Measurements from ENCODE around the gene IKZF1.

Gene IKZF1

GRCh38 chr7:50423860-50424259 lies 119.3 kb downstream of the IKZF1 start:
- no peak for DNase-seq (ENCODE audit: low read depth, low spot score)
- no CpG with 5 or more reads among the region's 4 CpGs for WGBS (ENCODE audit: insufficient coverage, insufficient read length)
- H3K36me3 ChIP-seq (ENCODE audit: control insufficient read depth, insufficient read depth, low read length) = no peaks in the 10 kb centered on the region
- H3K4me1 ChIP-seq (ENCODE audit: control insufficient read depth, insufficient read depth, low read length) = peaks cover 5% of the 10 kb centered on the region
- no peaks in the 10 kb centered on the region for H3K27me3 ChIP-seq (ENCODE audit: control insufficient read depth, insufficient read depth, low read length)
- H3K9me3 ChIP-seq (ENCODE audit: control insufficient read depth, insufficient read depth, low read length) = no peaks in the 10 kb centered on the region
- H3K4me3 ChIP-seq (ENCODE audit: low read length) = no peak overlapping the region
- H3K27ac ChIP-seq (ENCODE audit: low read length) = no peak overlapping the region

- H3K27me3 ChIP-seq (ENCODE audit: control insufficient read depth, insufficient read depth, low read length) = no peaks in the 10 kb centered on the region
- no peak overlapping the region for H3K4me3 ChIP-seq (ENCODE audit: low read length)
- no peaks in the 10 kb centered on the region for H3K9me3 ChIP-seq (ENCODE audit: control insufficient read depth, insufficient read depth, low read length)
- DNase-seq (ENCODE audit: low read depth, low spot score) = no peak
- no peak overlapping the region for H3K27ac ChIP-seq (ENCODE audit: low read length)
- no CpG with 5 or more reads among the region's 6 CpGs for WGBS (ENCODE audit: insufficient coverage, insufficient read length)
- H3K4me1 ChIP-seq (ENCODE audit: control insufficient read depth, insufficient read depth, low read length) = peaks cover 5% of the 10 kb centered on the region; the same call in 1 of the 2 replicates
- H3K36me3 ChIP-seq (ENCODE audit: control insufficient read depth, insufficient read depth, low read length) = no peaks in the 10 kb centered on the region
These were observed 120.8 kb downstream of the IKZF1 start for GRCh38 chr7:50425318-50425717.

GRCh38 chr7:50426280-50427045 lies 121.9 kb downstream of the IKZF1 start:
- no peak overlapping the region for H3K4me3 ChIP-seq (ENCODE audit: low read length)
- H3K9me3 ChIP-seq (ENCODE audit: control insufficient read depth, insufficient read depth, low read length) = no peaks in the 10 kb centered on the region
- no peaks in the 10 kb centered on the region for H3K4me1 ChIP-seq (ENCODE audit: control insufficient read depth, insufficient read depth, low read length)
- H3K27ac ChIP-seq (ENCODE audit: low read length) = no peak overlapping the region
- H3K27me3 ChIP-seq (ENCODE audit: control insufficient read depth, insufficient read depth, low read length) = no peaks in the 10 kb centered on the region
- no peaks in the 10 kb centered on the region for H3K36me3 ChIP-seq (ENCODE audit: control insufficient read depth, insufficient read depth, low read length)
- DNase-seq (ENCODE audit: low read depth, low spot score) = no peak
- no CpG with 5 or more reads among the region's 5 CpGs for WGBS (ENCODE audit: insufficient coverage, insufficient read length)

GRCh38 chr7:50427518-50427917 lies 123.0 kb downstream of the IKZF1 start:
- H3K9me3 ChIP-seq (ENCODE audit: control insufficient read depth, insufficient read depth, low read length) = no peaks in the 10 kb centered on the region
- H3K27ac ChIP-seq (ENCODE audit: low read length) = no peak overlapping the region
- H3K4me1 ChIP-seq (ENCODE audit: control insufficient read depth, insufficient read depth, low read length) = no peaks in the 10 kb centered on the region
- DNase-seq (ENCODE audit: low read depth, low spot score) = no peak
- H3K4me3 ChIP-seq (ENCODE audit: low read length) = no peak overlapping the region
- WGBS (ENCODE audit: insufficient coverage, insufficient read length) = no CpG with 5 or more reads among the region's 2 CpGs
- H3K36me3 ChIP-seq (ENCODE audit: control insufficient read depth, insufficient read depth, low read length) = no peaks in the 10 kb centered on the region
- no peaks in the 10 kb centered on the region for H3K27me3 ChIP-seq (ENCODE audit: control insufficient read depth, insufficient read depth, low read length)

DNA sequence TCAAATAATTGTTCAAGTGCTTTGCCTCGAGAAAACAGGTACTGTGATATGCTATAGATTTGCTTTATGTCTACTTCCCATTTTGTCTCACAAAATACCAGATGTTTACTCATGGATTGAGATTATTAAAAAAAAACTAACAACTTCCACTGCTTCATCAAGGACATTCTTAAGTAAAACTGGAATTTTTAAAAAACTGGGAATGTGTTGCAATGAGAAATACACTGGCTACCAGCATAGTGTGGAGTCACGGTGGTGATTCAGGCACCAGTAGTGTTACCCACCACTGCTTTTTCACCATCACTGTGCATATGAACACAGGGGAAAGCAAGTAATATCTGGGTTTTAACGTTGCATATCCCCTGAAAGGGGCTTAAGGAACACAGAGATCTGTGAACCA lies 124.4 kb downstream of the IKZF1 start:
- no peak overlapping the region for H3K27ac ChIP-seq (ENCODE audit: low read length)
- no CpG with 5 or more reads among the region's 3 CpGs for WGBS (ENCODE audit: insufficient coverage, insufficient read length)
- H3K9me3 ChIP-seq (ENCODE audit: control insufficient read depth, insufficient read depth, low read length) = no peaks in the 10 kb centered on the region
- H3K4me1 ChIP-seq (ENCODE audit: control insufficient read depth, insufficient read depth, low read length) = no peaks in the 10 kb centered on the region
- H3K4me3 ChIP-seq (ENCODE audit: low read length) = no peak overlapping the region
- no peaks in the 10 kb centered on the region for H3K27me3 ChIP-seq (ENCODE audit: control insufficient read depth, insufficient read depth, low read length)
- no peaks in the 10 kb centered on the region for H3K36me3 ChIP-seq (ENCODE audit: control insufficient read depth, insufficient read depth, low read length)
- no peak for DNase-seq (ENCODE audit: low read depth, low spot score)

DNA sequence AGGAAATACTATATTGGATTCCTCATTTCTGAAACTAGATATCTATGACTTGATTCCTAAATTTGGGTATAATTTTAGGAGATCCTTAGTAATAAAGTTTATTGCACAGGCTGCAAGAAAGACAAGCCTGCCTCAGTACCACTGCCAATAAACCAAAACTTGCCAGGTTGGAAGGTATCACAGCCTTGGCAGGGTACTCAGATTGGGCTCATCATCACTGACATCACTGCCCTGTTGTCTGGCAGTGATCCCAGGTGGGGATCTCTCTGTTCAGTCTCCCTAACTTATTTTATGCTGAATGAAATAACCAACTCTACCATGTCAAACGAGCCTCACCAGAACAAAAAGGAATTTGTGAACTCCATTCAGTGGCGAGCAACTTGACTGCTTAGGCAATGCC lies 126.8 kb downstream of the IKZF1 start:
- H3K36me3 ChIP-seq (ENCODE audit: control insufficient read depth, insufficient read depth, low read length) = no peaks in the 10 kb centered on the region
- no peak for DNase-seq (ENCODE audit: low read depth, low spot score)
- H3K27me3 ChIP-seq (ENCODE audit: control insufficient read depth, insufficient read depth, low read length) = no peaks in the 10 kb centered on the region
- H3K4me3 ChIP-seq (ENCODE audit: low read length) = no peak overlapping the region
- no CpG with 5 or more reads among the region's 2 CpGs for WGBS (ENCODE audit: insufficient coverage, insufficient read length)
- H3K9me3 ChIP-seq (ENCODE audit: control insufficient read depth, insufficient read depth, low read length) = no peaks in the 10 kb centered on the region
- H3K4me1 ChIP-seq (ENCODE audit: control insufficient read depth, insufficient read depth, low read length) = no peaks in the 10 kb centered on the region
- no peak overlapping the region for H3K27ac ChIP-seq (ENCODE audit: low read length)

- no peak for DNase-seq (ENCODE audit: low read depth, low spot score)
- Histone ChIP-seq H3K27ac (ENCODE audit: low read length) (no peak overlapping the region), H3K36me3 (ENCODE audit: control insufficient read depth, insufficient read depth, low read length) (no peaks in the 10 kb centered on the region), H3K9me3 (ENCODE audit: control insufficient read depth, insufficient read depth, low read length) (no peaks in the 10 kb centered on the region), H3K27me3 (ENCODE audit: control insufficient read depth, insufficient read depth, low read length) (no peaks in the 10 kb centered on the region), H3K4me1 (ENCODE audit: control insufficient read depth, insufficient read depth, low read length) (no peaks in the 10 kb centered on the region), H3K4me3 (ENCODE audit: low read length) (no peak overlapping the region)
- WGBS (ENCODE audit: insufficient coverage, insufficient read length) = no CpG with 5 or more reads among the region's 4 CpGs
These were observed 127.3 kb downstream of the IKZF1 start for GRCh38 chr7:50431722-50432305.

DNA sequence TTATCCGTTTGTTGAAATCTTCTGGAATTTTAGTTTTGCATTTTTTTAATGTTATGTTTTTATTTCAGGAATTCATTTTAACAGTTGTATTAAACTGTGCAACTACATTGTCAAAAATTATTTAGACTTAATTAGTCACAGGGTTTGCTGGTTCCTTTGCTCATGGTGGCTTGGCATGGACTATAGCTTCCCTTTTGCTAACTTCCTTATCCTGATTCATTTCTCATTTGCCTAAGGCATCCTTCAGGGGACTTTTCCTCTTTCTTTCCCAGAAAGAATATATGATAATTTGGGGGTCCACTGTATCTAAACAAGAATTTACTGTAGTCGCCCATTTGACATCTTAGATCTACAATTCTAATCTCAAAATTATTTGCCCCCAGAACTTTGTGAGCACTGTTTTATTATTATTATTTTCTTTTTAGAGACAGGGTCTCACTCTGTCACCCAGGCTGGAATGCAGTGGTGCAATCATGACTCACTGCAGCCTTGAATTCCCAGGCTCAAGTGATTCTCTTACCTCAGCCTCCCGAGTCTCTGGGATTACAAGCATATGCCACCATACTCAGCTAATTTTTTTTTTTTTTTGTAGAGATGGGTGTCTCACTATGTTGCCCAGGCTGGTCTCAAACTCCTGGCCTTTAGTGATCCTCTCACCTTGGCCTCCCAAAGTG lies 131.8 kb downstream of the IKZF1 start:
- H3K27me3 ChIP-seq (ENCODE audit: control insufficient read depth, insufficient read depth, low read length) = no peaks in the 10 kb centered on the region
- H3K36me3 ChIP-seq (ENCODE audit: control insufficient read depth, insufficient read depth, low read length) = no peaks in the 10 kb centered on the region
- H3K4me3 ChIP-seq (ENCODE audit: low read length) = no peak overlapping the region
- WGBS (ENCODE audit: insufficient coverage, insufficient read length) = 100% methylated on average over 1 of the region's 3 CpGs
- H3K9me3 ChIP-seq (ENCODE audit: control insufficient read depth, insufficient read depth, low read length) = no peaks in the 10 kb centered on the region
- H3K27ac ChIP-seq (ENCODE audit: low read length) = no peak overlapping the region
- H3K4me1 ChIP-seq (ENCODE audit: control insufficient read depth, insufficient read depth, low read length) = no peaks in the 10 kb centered on the region
- DNase-seq (ENCODE audit: low read depth, low spot score) = no peak

- H3K27me3 ChIP-seq (ENCODE audit: control insufficient read depth, insufficient read depth, low read length) = no peaks in the 10 kb centered on the region
- H3K27ac ChIP-seq (ENCODE audit: low read length) = no peak overlapping the region
- DNase-seq (ENCODE audit: low read depth, low spot score) = no peak
- 0 out of 2 replicates have a peak, but pooled peaks cover 3% of the 10 kb centered on the region for H3K4me1 ChIP-seq (ENCODE audit: control insufficient read depth, insufficient read depth, low read length)
- no peaks in the 10 kb centered on the region for H3K9me3 ChIP-seq (ENCODE audit: control insufficient read depth, insufficient read depth, low read length)
- H3K4me3 ChIP-seq (ENCODE audit: low read length) = no peak overlapping the region
- no peaks in the 10 kb centered on the region for H3K36me3 ChIP-seq (ENCODE audit: control insufficient read depth, insufficient read depth, low read length)
- no CpG with 5 or more reads among the region's 4 CpGs for WGBS (ENCODE audit: insufficient coverage, insufficient read length)
These were observed 142.0 kb downstream of the IKZF1 start for GRCh38 chr7:50446542-50446960.

- Histone ChIP-seq H3K36me3 (ENCODE audit: control insufficient read depth, insufficient read depth, low read length) (no peaks in the 10 kb centered on the region), H3K27ac (ENCODE audit: low read length) (no peak overlapping the region), H3K4me3 (ENCODE audit: low read length) (no peak overlapping the region)
These were observed 144.3 kb downstream of the IKZF1 start for GRCh38 chr7:50448823-50449222.

More at GRCh38 chr7:50448823-50449222, 144.3 kb downstream of the IKZF1 start:
- no peak for DNase-seq (ENCODE audit: low read depth, low spot score)
- no peaks in the 10 kb centered on the region for H3K9me3 ChIP-seq (ENCODE audit: control insufficient read depth, insufficient read depth, low read length)
- 0 out of 2 replicates have a peak, but pooled peaks cover 3% of the 10 kb centered on the region for H3K4me1 ChIP-seq (ENCODE audit: control insufficient read depth, insufficient read depth, low read length)
- no peaks in the 10 kb centered on the region for H3K27me3 ChIP-seq (ENCODE audit: control insufficient read depth, insufficient read depth, low read length)
